OCI-LY7 (cell line): ENCODE data around the gene COX14.

Source experiments
- CTCF ChIP-seq: fragments of 200-600 bp; sonication (generic); conservative IDR thresholded peaks from 2 replicates; pipeline ENCODE4 v1.5.1; 2014; ENCODE audit warnings: mild to moderate bottlenecking, antibody characterized with exemption, low read length, moderate library complexity, mixed read lengths
- EZH2phosphoT487 ChIP-seq: fragments of 200-600 bp; sonication (generic); IDR thresholded peaks from 2 replicates; pipeline ENCODE4 v1.6.1; 2018; ENCODE audit warnings: low read depth, borderline replicate concordance, mild to moderate bottlenecking, mixed run types, antibody characterized with exemption, low read length, moderate library complexity, mixed read lengths

GRCh38 chr12:50070314-50071060, 41.5 kb upstream of the COX14 start:
- peak; percentile 97 for TF ChIP-seq CTCF
- no peak for TF ChIP-seq EZH2phosphoT487
